Measurements from ENCODE around the gene CHRDL1.
"Not testable (repeated sequence)": the region's sequence is repeated elsewhere in the genome, so short reads cannot be mapped to it uniquely, and the experiment has no call there.

Gene CHRDL1

DNA sequence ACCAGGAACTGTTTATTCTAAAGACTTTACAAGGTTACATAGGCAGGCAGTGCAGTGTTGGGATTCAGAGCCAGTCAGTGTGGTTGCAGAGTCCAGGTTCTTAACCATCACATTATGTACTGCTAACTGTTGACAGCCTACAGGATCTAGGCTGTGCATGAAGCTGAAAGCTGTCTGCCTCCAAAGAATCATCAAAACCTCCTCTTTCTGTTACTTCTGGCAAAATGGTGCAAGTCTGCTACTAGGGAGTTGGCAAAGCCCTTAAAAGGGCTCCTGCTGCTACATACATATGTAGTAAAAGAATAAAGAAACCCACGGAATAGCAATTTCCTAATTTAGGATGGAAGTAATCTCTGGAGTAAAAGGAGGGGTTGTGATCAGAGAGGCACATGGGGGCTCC is 40.4 kb upstream of the CHRDL1 start:
- H3K9me3 ChIP-seq (ENCODE audit: insufficient read depth, low read length), result no peaks in the 10 kb centered on the region
- H3K27ac ChIP-seq (ENCODE audit: low read depth, low read length), result no peak overlapping the region
- no peaks in the 10 kb centered on the region for H3K79me2 ChIP-seq (ENCODE audit: insufficient read depth, low read length)
- H3K27me3 ChIP-seq (ENCODE audit: low read length), result no peaks in the 10 kb centered on the region
- no peak overlapping the region for H3K4me3 ChIP-seq (ENCODE audit: insufficient read depth, low read length, poor library complexity, severe bottlenecking)
- H3K4me2 ChIP-seq (ENCODE audit: low read depth, low read length, poor library complexity, severe bottlenecking), result no peak overlapping the region
- H3K36me3 ChIP-seq (ENCODE audit: low read length), result no peaks in the 10 kb centered on the region
- no peak for TF ChIP-seq EZH2phosphoT487 (conservative IDR thresholded peaks at IDR 0.05; ENCODE audit: low read length)
- TF ChIP-seq, protein P1, sequence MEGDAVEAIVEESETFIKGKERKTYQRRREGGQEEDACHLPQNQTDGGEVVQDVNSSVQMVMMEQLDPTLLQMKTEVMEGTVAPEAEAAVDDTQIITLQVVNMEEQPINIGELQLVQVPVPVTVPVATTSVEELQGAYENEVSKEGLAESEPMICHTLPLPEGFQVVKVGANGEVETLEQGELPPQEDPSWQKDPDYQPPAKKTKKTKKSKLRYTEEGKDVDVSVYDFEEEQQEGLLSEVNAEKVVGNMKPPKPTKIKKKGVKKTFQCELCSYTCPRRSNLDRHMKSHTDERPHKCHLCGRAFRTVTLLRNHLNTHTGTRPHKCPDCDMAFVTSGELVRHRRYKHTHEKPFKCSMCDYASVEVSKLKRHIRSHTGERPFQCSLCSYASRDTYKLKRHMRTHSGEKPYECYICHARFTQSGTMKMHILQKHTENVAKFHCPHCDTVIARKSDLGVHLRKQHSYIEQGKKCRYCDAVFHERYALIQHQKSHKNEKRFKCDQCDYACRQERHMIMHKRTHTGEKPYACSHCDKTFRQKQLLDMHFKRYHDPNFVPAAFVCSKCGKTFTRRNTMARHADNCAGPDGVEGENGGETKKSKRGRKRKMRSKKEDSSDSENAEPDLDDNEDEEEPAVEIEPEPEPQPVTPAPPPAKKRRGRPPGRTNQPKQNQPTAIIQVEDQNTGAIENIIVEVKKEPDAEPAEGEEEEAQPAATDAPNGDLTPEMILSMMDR (IDR thresholded peaks at IDR 0.05; ENCODE audit: insufficient read depth, low read length, poor library complexity, severe bottlenecking), result no peak
- H3K9ac ChIP-seq (ENCODE audit: low read length), result no peak overlapping the region
- no peaks in the 10 kb centered on the region for H3F3A ChIP-seq (ENCODE audit: insufficient read depth)
- H2AFZ ChIP-seq (ENCODE audit: low read depth, low read length, severe bottlenecking), result no peak overlapping the region
- no peaks in the 10 kb centered on the region for H3K9me2 ChIP-seq (replicated peaks; ENCODE audit: insufficient read depth, low read length)
- H4K20me1 ChIP-seq (ENCODE audit: low read depth, low read length), result no peaks in the 10 kb centered on the region

DNA sequence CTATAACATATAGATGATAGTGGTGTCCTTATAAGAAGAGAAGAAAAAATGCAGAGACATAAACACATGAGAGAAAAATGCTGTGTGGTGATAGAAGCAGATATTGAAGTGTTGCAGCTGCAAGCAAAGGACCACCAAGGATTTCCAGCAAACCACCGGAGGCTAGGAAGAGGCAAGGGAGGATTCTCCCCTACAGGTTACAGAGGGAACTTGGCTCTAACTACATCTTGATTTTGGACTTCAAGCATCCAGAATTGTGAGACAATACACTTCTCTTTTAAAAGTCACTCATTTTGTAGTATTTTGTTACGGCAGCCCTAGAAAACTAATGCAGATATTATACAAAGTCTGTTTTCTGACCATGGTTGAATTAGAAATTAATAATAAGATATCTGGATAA is 30.4 kb upstream of the CHRDL1 start:
- Histone ChIP-seq H3K9ac (ENCODE audit: low read length) (no peak overlapping the region), H3K79me2 (ENCODE audit: insufficient read depth, low read length) (no peaks in the 10 kb centered on the region), H3F3A (ENCODE audit: insufficient read depth) (no peaks in the 10 kb centered on the region), H3K36me3 (ENCODE audit: low read length) (no peaks in the 10 kb centered on the region), H3K27ac (ENCODE audit: low read depth, low read length) (no peak overlapping the region), H3K4me3 (ENCODE audit: insufficient read depth, low read length, poor library complexity, severe bottlenecking) (no peak overlapping the region), H3K4me2 (ENCODE audit: low read depth, low read length, poor library complexity, severe bottlenecking) (no peak overlapping the region), H3K27me3 (ENCODE audit: low read length) (no peaks in the 10 kb centered on the region), H2AFZ (ENCODE audit: low read depth, low read length, severe bottlenecking) (no peak overlapping the region), H4K20me1 (ENCODE audit: low read depth, low read length) (no peaks in the 10 kb centered on the region), H3K9me2 (replicated peaks; ENCODE audit: insufficient read depth, low read length) (no peaks in the 10 kb centered on the region), H3K9me3 (ENCODE audit: insufficient read depth, low read length) (no peaks in the 10 kb centered on the region)
- TF ChIP-seq, protein P1 (IDR thresholded peaks at IDR 0.05; ENCODE audit: insufficient read depth, low read length, poor library complexity, severe bottlenecking), result no peak
- TF ChIP-seq EZH2phosphoT487 (conservative IDR thresholded peaks at IDR 0.05; ENCODE audit: low read length), result no peak

DNA sequence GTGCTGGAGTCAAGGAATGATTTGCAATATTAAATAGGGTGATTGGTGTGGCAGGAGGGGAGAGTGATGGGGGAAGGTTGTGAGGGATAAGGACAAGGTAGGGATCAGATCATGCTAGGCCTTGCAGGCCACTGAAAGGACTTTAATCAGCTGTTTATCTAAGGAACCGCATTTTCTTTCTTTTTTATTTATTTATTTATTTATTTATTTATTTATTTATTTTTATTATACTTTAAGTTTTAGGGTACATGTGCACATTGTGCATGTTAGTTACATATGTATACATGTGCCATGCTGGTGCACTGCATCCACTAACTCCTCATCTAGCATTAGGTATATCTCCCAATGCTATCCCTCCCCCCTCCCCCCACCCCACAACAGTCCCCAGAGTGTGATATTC is 20.9 kb upstream of the CHRDL1 start:
- not testable (repeated sequence) for H3K4me3 ChIP-seq (ENCODE audit: insufficient read depth, low read length, poor library complexity, severe bottlenecking); H3K36me3 ChIP-seq (ENCODE audit: low read length); H3K9ac ChIP-seq (ENCODE audit: low read length); H3K9me3 ChIP-seq (ENCODE audit: insufficient read depth, low read length); H4K20me1 ChIP-seq (ENCODE audit: low read depth, low read length); H3K9me2 ChIP-seq (replicated peaks; ENCODE audit: insufficient read depth, low read length); H3F3A ChIP-seq (ENCODE audit: insufficient read depth); H3K79me2 ChIP-seq (ENCODE audit: insufficient read depth, low read length); H3K4me2 ChIP-seq (ENCODE audit: low read depth, low read length, poor library complexity, severe bottlenecking); H2AFZ ChIP-seq (ENCODE audit: low read depth, low read length, severe bottlenecking); H3K27me3 ChIP-seq (ENCODE audit: low read length); H3K27ac ChIP-seq (ENCODE audit: low read depth, low read length)

DNA sequence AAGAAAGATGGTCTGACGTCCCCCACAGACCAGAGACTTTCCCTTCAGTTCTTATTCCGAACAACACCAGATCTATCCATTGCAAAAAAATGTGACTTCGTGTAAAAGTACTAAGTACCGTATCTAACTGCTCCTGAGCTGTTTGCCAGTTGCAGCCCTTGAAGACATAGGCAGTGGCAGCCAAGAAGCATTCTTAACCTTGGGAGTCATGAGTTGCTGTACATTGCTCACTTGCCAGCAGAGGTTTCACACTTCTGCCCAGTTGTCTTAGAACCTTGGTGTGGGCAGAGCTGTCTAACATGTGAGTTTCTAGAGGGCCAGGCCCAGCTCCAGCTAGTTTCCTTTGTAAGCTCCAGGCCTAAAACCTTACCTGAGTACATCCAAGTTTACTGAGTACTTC is 10.5 kb upstream of the CHRDL1 start:
- Histone ChIP-seq H3K4me2 (ENCODE audit: low read depth, low read length, poor library complexity, severe bottlenecking) (no peak overlapping the region), H3K9ac (ENCODE audit: low read length) (no peak overlapping the region), H4K20me1 (ENCODE audit: low read depth, low read length) (no peaks in the 10 kb centered on the region), H3F3A (ENCODE audit: insufficient read depth) (no peaks in the 10 kb centered on the region), H3K27me3 (ENCODE audit: low read length) (no peaks in the 10 kb centered on the region), H3K9me2 (replicated peaks; ENCODE audit: insufficient read depth, low read length) (no peaks in the 10 kb centered on the region), H3K9me3 (ENCODE audit: insufficient read depth, low read length) (no peaks in the 10 kb centered on the region), H3K4me3 (ENCODE audit: insufficient read depth, low read length, poor library complexity, severe bottlenecking) (no peak overlapping the region), H2AFZ (ENCODE audit: low read depth, low read length, severe bottlenecking) (no peak overlapping the region), H3K27ac (ENCODE audit: low read depth, low read length) (no peak overlapping the region), H3K36me3 (ENCODE audit: low read length) (no peaks in the 10 kb centered on the region), H3K79me2 (ENCODE audit: insufficient read depth, low read length) (no peaks in the 10 kb centered on the region)
- TF ChIP-seq, protein P1 (IDR thresholded peaks at IDR 0.05; ENCODE audit: insufficient read depth, low read length, poor library complexity, severe bottlenecking), result no peak
- TF ChIP-seq EZH2phosphoT487 (conservative IDR thresholded peaks at IDR 0.05; ENCODE audit: low read length), result no peak

Measured in SU-DHL-6 (cell line).